HG03025 (cell line): ENCODE results near the gene UCN3.
"Not testable (repeated sequence)": the region's sequence is repeated elsewhere in the genome, so short reads cannot be mapped to it uniquely, and the experiment has no call there.

Source experiments
- ATAC-seq: cut with Tn5 transposase; IDR thresholded peaks from one replicate; pipeline ENCODE4 v1.9.1; 2021; ENCODE audit warnings: mild to moderate bottlenecking, moderate library complexity; ENCODE audit not compliant: unreplicated experiment, low FRiP score

UCN3 gene

GRCh38 chr10:5364374-5364773 lies 392 bp upstream of the UCN3 start:
- no peak for ATAC-seq

GRCh38 chr10:5365928-5366327 lies 1.2 kb downstream of the UCN3 start:
- no peak for ATAC-seq

- ATAC-seq = no peak
These were observed 4.8 kb downstream of the UCN3 start for GRCh38 chr10:5369362-5370158.

- no peak for ATAC-seq
These were observed 6.0 kb downstream of the UCN3 start for GRCh38 chr10:5370493-5371352.

GRCh38 chr10:5373307-5373706 lies 8.5 kb downstream of the UCN3 start:
- no peak for ATAC-seq

GRCh38 chr10:5373891-5374611 lies 9.3 kb downstream of the UCN3 start:
- no peak for ATAC-seq

GRCh38 chr10:5376450-5376849 lies 11.7 kb downstream of the UCN3 start:
- no peak for ATAC-seq

GRCh38 chr10:5379202-5379601 lies 14.4 kb downstream of the UCN3 start:
- ATAC-seq = not testable (repeated sequence)

GRCh38 chr10:5380395-5380794 lies 15.6 kb downstream of the UCN3 start:
- not testable (repeated sequence) for ATAC-seq

GRCh38 chr10:5381187-5381586 lies 16.4 kb downstream of the UCN3 start:
- no peak for ATAC-seq

- no peak for ATAC-seq
These were observed 20.5 kb downstream of the UCN3 start for GRCh38 chr10:5385224-5385623.

- no peak for ATAC-seq
These were observed 22.4 kb downstream of the UCN3 start for GRCh38 chr10:5387169-5387568.

- ATAC-seq = no peak
These were observed 25.9 kb downstream of the UCN3 start for GRCh38 chr10:5390607-5391205.

- no peak for ATAC-seq
These were observed 27.0 kb downstream of the UCN3 start for GRCh38 chr10:5391790-5392189.

GRCh38 chr10:5393529-5393928 lies 28.8 kb downstream of the UCN3 start:
- no peak for ATAC-seq

- no peak for ATAC-seq
These were observed 30.4 kb downstream of the UCN3 start for GRCh38 chr10:5395168-5395567.

- no peak for ATAC-seq
These were observed 32.0 kb downstream of the UCN3 start for GRCh38 chr10:5396556-5397300.

GRCh38 chr10:5399332-5399731 lies 34.6 kb downstream of the UCN3 start:
- no peak for ATAC-seq

- ATAC-seq = no peak
These were observed 35.9 kb downstream of the UCN3 start for GRCh38 chr10:5400468-5401240.
